Stimulated activated CD4-positive, alpha-beta T cell treated with anti-CD3 and anti-CD28 coated beads, Interleukin-2, amount 100 ng/mL, for 48 hours (primary cell): Measurements from ENCODE around the gene RAB11A.
A peak's percentile ranks its signal among the peaks of the same experiment; 100 is the strongest.
"Not testable (repeated sequence)": the region's sequence is repeated elsewhere in the genome, so short reads cannot be mapped to it uniquely, and the experiment has no call there.

ENCODE experiments used
- DNase-seq, 2 donors: peaks; one replicate each; pipeline ENCODE4 v3.0.0-alpha.2; 2020

Gene RAB11A

GRCh38 chr15:65845826-65846519 is 23.3 kb upstream of the RAB11A start:
- no peak for DNase-seq

GRCh38 chr15:65847989-65848388 is 21.3 kb upstream of the RAB11A start:
- no peak for DNase-seq

DNA sequence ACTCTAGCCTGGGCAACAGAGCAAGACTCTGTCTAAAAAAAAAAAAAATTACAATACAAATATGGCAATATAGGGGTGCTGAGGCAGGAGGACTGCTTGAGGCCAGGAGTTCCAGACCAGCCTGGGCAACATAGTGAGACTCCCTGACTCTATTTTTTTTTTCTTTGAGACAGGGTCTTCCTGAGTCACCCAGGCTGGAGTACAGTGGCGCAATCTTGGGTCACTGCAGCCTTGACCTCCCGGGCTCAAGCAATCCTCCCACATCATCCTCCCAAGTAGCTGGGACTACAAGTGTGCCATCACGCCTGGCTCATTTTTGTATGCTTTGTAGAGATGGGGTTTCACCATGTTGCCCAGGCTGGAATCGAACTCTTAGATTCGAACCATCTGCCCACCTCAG is 17.3 kb upstream of the RAB11A start:
- no peak for DNase-seq

GRCh38 chr15:65856821-65857455 is 12.4 kb upstream of the RAB11A start:
- peak; percentile 80 to 84 for DNase-seq

GRCh38 chr15:65857718-65858402 is 11.4 kb upstream of the RAB11A start:
- DNase-seq: no peak

- DNase-seq: peak; percentile 50 to 56
Observed at GRCh38 chr15:65862682-65863081, 6.6 kb upstream of the RAB11A start.

- no peak for DNase-seq
Observed at GRCh38 chr15:65863106-65863505, 6.2 kb upstream of the RAB11A start.

GRCh38 chr15:65867244-65867643 is 2.0 kb upstream of the RAB11A start:
- no peak for DNase-seq

- DNase-seq: not testable (repeated sequence)
Observed at GRCh38 chr15:65867933-65868332, 1.4 kb upstream of the RAB11A start.

- DNase-seq: no peak
Observed at GRCh38 chr15:65868546-65869125, 655 bp upstream of the RAB11A start.

GRCh38 chr15:65869954-65870871 is 922 bp downstream of the RAB11A start:
- no peak for DNase-seq

DNA sequence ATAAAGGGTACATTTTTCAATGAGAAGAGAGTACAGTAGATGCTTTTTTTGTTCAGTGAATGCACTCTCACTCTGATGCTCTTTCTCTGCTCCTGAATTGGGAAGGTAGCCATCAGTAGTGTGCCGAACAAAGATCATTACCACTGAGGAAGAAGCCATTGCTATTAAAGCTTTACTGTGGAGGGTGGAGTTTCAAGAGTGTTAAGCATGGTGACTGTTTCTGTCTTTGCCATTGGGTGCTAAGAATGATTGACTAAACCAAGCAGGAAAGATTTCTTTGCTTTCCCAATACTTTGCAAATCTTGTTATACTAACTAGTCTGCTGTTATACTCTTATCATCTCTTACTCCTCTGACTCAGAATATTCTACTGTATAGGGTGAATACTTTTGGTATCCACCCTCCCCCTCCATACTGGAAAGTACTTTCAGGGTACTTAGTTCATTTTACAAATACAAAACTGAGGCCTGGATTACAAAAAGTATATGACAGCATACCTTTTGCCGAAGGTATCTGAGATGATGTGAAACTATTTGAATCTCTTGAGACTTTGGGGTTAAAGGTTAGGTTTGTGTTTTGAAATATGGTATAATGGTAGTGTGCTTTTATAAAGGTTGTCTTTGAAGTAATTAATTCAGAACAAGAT is 1.7 kb downstream of the RAB11A start:
- DNase-seq: no peak

DNA sequence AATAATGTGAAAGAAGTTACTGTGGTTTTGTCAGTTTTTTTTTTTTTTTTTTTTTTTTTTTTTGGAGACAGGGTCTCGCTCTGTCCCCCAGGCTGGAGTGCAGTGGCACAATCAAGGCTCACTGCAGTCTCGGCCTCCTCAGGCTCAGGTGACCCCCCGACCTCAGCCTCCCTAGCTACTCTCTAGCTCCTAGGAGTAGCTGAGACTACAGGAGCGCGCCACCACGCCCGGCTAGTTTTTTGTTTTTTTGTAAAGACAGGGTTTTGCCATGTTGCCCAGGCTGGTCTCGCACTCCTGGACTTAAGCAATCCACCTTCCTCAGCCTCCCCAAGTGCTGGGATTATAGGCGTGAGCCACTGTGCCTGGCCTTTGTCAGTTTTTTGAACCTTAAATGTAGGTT is 2.6 kb downstream of the RAB11A start:
- DNase-seq: not testable (repeated sequence)

GRCh38 chr15:65872596-65872995 is 3.3 kb downstream of the RAB11A start:
- not testable (repeated sequence) for DNase-seq

GRCh38 chr15:65873256-65873655 is 4.0 kb downstream of the RAB11A start:
- no peak for DNase-seq

DNA sequence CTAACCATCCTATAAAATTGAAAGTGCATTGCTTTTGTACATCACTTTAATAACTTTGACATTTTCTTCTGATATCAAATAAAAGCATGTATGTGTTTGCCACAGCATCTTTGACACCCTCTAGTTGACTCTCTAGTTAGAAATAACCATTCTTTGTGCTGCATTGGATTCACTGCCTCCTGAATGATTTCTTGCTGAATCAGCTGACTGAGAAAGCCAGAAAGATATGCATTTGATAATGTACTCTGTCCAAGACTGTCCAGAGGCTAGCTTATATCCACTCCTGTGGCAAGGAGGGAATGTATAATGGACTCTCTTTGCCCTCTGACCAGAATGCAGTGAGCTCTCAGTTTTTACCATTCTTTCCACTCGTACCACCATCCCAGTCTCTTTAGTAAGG is 6.2 kb downstream of the RAB11A start:
- DNase-seq: no peak

DNA sequence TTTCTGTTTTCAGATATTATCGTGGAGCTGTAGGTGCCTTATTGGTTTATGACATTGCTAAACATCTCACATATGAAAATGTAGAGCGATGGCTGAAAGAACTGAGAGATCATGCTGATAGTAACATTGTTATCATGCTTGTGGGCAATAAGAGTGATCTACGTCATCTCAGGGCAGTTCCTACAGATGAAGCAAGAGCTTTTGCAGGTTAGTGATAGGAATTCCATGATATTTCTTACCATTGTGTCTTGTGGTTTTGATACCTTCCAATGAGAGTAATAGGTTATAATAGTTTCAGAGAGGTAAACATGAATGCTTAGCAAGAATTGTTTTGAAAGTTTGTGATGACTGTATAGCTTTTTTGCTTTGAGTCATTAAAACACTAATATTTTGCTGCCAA is 8.5 kb downstream of the RAB11A start:
- DNase-seq: no peak

DNA sequence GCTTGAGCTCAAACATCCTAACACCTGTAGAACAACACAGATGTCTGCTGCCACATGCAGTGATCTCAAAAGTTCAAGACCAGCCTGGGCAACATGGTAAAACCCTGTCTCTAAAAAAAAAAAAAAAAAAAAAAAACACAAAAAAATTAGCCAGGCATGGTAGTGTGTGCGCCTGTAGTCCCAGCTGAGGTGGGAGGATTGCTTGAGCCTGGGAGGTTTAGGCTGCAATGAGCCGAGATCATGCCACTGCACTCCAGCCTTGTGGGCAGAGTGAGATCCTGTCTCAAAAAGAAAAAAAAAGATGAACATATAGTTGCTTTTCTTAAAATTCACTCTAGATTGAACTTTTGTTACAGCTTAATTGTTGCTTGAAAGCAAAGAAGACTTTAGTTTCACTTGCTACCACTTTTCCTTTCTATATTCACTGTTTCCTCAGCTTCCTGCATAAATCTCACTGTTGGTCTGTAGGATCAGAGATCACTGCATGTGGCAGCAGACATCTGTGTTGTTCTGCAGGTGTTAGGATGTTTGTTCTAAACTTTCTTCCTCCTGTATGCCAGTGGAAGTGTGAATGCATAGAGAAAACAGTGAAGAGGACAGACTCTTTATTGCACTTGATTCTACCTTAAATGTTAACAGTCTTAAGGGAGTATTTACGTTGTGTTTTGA is 12.6 kb downstream of the RAB11A start:
- DNase-seq: no peak

DNA sequence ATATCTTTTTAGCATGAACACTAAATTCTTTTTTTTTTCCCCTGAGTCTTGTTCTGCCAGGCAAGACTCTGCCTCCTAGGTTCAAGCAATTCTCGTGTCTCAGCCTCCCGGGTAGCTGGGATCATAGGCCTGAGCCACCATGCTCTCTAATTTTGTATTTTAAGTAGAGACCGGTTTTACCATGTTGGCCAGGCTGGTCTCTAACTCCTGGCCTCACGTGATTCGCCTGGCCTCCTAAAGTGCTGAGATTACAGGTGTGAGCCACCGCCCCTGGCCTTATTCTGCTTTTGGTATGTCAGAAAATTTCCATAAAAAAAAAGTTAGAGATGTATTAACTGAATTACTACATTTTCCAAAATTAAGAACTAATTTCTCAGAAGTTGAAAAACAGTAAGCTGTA is 14.3 kb downstream of the RAB11A start:
- DNase-seq: no peak

DNA sequence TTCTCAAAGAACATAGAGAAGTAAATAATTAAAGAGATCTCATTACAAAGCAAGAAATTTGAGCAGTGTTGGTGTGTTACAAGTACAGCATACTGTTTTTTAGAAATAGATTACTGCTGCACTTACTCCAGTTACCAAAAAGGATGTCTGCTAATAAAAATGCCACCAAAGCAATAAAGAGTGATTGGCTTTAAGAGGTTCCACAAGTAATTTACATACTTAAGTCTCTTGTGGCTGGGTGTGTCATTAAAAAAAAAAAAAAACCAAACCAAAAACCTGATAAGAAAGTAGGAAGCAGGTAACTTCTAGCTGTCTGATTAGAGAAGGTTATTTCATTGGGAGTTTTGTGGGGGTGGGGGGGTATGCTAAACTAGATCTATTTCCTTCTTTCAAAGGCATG is 15.2 kb downstream of the RAB11A start:
- DNase-seq: no peak

DNA sequence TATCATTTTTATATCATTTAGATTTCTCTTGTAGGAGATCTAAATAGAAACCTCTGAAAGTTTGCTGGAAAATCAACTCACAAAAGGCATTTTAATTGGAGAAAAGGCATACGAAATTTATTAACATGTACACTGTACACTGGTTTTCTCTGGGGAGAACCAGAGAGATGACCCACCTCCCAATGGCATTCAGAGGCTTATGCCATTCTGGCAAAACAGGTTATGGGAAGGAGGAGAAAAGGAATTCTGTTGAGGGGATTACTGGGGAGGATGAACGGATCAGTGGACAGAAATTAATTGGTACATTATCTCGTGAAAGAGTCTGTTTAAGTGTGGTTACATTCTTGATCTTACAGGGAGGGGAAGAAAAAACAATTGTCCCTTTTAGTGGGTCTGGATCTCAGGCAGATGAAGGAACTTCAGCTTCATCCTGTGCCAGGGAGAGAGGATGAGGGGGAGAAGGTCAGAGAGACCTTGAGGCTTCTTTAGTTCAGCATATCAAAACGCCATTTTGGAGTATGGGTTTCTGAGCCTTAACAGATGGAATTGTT is 16.5 kb downstream of the RAB11A start:
- no peak for DNase-seq
